HG02763 (cell line): ENCODE results near the gene STK24.
A peak's percentile ranks its signal among the peaks of the same experiment; 100 is the strongest.

Experiments used
- ATAC-seq: cut with Tn5 transposase; IDR thresholded peaks from one replicate; pipeline ENCODE4 v1.9.1; 2021; ENCODE audit warnings: mild to moderate bottlenecking, moderate library complexity; ENCODE audit not compliant: unreplicated experiment

Gene STK24

DNA sequence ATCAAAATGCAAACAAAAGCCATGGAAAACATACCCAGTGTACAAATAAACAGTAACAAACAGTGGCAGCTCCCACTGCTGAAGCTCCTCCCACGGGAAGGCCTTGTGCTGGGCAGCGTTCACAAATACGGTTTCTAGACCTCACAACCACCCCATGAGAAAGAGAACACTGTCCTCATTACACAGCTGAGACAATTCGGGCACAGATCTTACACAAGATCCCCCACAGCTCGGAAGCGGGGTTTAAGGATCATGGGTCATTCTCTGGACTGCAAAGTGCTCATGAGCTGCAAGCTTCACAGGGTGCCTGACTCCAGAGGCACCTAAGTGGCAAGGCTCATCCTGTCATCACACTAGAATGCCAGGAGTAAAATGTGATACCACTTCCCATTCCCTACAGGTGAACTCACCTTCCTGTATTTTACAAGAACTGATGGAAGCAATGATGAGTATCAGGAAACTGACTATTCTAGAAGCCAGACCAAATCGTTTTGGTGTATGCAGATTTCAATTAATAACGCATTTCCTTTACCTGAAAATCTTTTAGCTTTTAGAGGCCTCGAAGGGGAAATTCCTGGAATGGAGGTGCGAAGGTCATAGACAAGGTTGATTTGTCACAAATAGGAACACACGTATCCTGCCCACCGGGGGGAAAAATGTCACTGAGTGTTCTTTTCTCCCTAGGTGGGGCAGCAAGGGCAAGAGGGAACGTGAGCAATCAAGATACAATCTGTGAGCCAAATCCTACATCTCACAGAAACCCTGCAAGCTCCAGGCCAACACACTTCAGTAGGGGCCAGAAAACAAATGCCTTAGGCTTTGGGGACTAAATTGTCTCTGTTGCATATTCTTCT, 41.2 kb downstream of the STK24 start:
- ATAC-seq, result no peak

DNA sequence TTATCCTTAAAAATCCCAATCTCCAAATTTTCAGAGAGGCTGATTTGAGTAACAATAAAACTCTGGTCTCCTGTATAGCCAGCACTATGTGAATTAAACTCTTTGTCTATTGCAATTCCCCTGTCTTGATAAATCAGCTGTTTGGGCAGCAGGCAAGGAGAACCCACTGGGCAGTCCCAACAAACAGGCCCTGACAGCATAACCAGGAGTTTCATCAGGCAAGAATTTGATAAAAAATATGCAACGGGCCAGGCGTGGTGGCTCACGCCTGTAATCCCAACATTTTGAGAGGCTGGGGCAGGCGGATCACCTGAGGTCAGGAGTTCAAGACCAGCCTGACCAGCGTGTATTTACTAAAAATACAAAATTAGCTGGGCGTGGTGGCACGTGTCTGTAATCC, 42.1 kb downstream of the STK24 start:
- no peak for ATAC-seq

DNA sequence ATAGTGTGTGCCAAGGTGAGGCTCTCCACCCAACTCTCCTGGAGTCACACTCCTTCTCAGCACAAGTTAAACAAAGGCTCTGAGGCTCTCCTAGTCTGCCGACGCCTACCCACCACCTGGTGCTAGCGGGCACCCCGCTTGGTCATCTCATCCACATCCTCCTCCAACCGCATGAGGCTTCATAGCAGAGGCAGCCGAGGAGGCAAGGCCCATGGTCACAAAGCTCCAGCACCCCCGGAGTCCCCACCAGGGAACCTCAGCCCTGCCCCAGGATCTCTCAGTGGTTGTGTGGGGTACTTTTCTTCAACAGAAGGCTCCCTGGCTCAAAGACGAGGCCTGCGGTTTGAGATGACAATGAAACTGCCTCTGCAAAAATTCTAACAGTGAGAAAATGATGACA, 43.0 kb downstream of the STK24 start:
- no peak for ATAC-seq

DNA sequence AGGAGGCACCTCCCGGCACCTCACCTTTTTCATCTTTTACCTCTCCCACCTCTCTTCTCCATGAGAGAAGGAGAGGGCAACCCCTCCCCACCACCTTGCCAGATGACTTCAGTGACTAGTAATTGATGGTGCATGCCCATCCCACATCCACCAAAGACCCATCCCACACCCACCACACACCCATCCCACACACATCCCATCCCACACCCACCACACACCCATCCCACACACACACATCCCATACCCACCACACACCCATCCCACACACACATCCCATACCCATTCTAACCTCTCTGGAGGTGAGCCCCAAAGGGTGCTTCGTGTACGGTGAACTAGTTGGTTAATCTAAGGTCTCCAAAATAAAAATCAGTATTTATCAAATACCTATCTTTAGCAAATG, 44.7 kb downstream of the STK24 start:
- ATAC-seq, result no peak

DNA sequence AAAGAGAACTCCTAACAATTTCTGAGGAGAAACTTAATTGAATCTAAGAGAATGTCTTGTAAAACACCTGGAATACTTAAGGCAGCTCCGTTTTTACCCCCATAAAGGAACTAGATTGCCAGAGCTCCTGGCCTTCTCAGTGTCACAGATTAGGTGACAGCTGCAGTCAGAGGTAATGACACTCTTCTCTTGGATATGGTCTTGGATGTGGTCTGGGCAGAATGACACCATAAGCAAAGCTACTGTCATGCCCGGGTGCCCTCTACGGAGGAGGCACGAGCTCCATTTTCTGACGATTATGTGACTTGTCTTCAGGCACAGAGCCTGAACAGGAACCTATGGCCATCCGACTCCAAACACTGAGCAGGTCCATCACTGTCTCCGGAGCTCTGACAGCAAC, 46.7 kb downstream of the STK24 start:
- no peak for ATAC-seq

DNA sequence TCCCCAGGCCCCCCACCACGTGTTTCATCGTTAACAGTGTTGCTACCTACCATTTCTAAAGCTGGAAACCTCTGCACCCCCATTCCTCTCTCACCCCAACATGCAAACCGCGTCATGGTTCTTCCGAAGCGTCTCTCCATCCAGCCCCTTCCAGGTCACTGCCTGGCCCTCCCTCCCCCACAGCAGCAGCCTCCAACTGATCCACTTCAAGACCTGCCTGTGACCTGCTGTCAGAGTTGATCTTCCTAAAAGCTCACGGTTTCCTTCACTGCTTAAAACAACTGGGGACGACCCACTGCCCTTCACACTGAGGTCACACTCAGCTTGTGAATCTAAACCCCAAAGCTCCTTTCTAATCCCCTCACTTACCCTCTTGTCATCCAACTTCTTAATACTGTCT, 47.7 kb downstream of the STK24 start:
- ATAC-seq, result no peak

DNA sequence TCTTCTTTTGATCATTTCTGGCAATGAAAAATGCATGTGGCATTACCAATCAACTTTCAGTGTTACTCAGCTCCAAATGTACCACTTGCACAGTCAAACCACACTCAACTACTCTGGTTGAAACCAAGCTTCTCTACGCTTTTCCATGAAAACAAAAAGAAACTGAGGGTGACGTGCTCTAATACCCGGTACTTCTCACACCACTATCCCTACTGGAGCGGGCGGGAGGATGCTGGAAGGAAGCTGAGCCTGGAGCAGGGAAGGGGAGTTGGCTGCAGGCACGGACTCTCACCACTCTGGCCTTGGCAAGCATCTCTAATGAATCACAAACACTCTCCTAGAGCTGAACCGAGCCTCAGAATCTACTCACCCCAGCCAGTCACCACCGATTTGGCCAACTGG, 48.2 kb downstream of the STK24 start:
- ATAC-seq, result no peak

DNA sequence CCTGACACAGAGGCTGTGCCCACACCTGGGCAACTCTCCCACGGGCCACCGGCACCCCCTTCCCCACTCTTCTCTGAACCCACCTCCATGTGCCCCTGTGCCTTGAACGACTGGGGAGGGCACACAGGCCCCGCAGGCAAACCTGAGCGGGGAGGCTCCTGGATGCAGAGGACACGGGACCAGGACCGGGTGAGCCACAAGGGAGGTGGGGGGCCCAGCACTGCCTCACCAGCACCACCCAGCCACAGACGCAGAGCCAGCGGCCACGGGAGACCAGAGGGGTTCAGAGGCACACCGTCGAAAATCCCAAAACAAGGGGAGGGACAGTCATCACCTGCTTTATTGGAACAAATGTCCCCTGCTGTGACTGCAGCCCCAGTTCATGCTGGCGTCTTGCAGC, 49.4 kb downstream of the STK24 start:
- no peak for ATAC-seq

DNA sequence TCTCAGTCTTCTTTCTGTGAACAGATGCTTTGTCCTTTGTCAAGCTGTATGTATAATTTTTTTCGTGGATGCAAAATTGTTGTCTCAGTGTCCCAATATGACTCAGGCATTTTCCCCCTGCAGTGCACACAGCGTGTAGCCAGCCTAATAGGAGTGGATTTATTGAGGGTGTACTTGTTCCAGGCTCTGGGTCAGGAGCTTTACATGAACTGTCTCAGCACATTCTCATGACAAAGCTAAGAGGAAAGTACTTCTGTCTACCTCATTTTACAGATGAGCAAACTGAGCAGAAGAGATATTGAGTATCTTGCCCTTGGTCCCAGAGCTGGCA, 50.8 kb downstream of the STK24 start:
- ATAC-seq, result no peak

DNA sequence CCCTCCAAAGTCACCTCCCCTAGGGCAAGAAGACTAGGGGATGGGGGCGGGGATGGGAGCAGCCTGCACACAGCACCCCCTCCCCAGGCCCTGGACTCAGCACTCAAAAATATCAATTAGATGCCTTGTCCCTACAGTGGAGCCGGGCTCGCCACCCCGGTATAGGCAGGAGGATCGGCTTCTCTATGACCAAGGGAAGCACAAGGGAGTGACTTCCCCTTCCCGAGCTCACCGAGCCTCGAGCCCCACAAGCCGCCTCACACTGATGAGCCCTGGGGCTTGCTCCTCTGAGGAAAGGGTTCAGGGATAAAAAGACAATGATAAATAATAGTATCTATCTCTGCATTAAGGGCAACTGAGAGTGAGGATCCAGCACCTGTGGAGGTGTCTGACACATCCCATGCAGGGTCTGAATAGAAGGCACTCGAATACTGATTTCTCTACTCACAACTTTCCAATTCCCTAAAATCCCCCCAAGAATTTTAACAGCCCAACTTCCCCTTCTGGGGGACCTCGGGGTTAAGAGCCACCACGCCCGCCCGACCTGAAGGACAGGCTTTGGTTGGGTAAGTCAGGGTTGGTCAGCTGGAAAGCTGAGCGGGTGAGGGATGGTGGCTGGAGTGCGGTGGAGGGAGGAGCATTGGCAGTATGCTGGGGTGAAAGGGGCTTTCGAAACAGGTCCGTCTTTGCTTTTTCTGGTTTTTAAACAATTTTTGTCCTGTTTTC, 51.3 kb downstream of the STK24 start:
- ATAC-seq, result no peak

DNA sequence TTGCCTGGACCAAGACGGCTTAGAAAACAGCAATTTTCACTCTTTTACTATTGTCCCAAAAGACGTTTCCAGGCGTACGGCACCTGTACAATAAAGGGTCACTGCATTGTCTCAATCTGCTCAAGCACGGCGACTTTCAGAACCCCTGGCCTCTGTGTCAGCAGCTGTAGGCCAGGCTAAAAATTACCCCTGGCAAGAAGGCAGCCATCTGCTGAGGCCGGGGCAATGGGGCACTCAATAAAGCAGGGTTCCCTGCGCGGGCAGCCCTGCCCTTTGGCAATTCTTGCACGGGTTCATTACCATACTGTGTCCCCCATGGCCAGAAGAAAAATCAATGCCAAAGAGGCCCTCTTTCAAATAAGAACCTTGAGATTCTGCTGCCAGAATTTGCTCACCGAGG, 52.1 kb downstream of the STK24 start:
- no peak for ATAC-seq

DNA sequence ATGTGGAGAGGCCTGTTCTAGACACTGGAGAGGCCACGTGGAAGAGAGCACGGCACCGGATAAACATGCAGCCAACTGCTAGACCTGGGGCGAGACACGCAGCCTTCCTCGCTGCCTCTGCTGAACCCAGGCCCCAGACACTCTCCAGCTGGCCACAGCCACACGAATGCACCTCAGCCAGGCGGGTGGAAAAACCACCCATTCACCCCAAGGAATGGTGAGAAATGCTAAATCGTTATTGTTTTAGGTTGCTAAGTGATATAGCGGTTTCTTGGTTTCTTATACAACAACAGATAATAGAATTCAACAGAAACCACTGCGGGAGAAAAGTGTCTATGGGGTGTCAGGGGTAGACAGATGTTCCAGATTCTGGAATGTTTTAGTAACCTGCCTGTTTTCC, 52.5 kb downstream of the STK24 start:
- ATAC-seq, result no peak

DNA sequence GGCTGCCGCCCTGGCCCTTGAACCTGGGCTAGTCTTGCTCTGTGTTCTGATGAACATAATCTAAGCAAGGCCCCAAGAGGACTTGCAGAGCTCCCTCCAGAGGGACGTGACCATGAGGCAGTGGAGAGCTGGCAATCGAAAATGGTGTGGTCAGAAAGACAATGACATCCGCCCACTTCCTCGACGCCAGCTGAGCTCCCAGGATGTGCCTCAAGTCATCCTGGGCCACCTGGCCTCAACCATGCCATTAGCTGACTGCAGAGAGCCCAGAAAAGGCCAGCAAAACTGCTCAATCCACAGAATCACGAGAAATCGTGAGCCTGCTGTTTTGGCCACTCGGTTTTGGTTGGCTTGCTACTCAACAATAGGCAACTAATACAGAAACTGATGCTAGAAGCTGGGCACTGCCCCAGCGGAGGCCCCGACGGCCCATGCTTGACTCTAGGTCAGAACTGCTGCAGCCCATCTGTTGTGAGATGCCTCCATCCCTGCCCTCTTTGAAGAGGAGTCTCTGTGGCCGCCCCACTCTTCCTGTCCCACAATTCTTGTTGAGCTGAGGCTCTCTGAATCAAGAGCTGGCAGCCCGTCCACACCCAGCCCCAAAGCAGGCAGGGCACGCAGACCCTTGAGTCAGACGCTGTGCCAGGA, 53.3 kb downstream of the STK24 start:
- peak; percentile 64 for ATAC-seq

DNA sequence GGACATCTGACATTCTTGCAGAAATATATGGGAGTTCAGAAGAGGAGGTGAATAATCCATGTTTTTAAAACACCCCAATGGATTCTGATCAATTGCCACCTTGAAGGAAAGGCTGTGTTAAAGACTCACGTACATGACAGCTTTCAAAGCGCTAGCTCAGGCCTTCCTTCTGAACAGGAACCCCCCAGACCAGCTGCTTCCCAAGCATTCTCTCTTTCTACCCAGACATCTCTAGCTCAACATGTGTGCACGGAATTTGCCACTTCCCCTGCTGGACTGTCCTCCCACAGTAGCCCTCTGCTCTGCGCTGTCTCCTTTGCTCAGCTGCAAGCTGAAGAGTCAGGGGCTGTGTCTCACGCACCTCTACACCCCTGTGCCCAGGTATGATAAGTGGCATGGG, 54.5 kb downstream of the STK24 start:
- ATAC-seq, result no peak

DNA sequence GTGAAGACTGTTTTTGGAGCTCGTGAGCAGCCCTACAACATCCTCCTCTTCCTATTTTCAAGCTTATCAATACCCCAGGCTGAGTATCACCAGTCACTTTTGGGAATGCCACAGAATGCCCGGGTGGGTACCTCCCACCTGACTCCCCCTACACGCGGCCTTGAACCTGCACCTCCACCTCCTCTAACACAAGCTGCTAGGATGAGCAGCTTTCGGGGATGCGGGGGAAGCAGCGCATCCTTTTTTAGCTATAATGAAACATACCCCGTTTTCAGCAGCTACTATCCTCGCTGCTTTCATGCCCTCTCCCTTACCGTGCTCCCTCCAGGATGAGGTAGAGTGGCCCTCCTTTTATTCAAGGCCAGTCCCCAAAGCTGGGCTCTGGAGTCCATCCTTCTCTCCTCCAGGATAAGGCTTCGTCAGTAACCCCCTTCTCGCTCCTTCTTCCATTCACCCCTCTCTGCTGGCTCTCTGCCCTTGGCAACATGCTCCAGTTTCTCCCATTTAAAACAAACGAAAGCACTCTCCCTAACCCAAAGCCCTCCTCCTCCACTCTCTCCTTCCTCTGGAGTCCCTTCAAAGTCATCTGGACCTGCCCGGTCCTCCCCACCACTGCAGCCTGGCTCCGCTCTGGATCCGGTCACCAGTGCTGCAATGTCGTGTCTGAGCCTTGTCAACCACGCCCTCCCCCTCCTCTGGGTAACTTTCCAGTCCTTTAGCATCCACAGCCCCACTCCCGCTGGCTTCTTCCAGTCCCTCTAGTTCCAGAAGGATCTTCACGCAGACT, 55.3 kb downstream of the STK24 start:
- ATAC-seq, result no peak

DNA sequence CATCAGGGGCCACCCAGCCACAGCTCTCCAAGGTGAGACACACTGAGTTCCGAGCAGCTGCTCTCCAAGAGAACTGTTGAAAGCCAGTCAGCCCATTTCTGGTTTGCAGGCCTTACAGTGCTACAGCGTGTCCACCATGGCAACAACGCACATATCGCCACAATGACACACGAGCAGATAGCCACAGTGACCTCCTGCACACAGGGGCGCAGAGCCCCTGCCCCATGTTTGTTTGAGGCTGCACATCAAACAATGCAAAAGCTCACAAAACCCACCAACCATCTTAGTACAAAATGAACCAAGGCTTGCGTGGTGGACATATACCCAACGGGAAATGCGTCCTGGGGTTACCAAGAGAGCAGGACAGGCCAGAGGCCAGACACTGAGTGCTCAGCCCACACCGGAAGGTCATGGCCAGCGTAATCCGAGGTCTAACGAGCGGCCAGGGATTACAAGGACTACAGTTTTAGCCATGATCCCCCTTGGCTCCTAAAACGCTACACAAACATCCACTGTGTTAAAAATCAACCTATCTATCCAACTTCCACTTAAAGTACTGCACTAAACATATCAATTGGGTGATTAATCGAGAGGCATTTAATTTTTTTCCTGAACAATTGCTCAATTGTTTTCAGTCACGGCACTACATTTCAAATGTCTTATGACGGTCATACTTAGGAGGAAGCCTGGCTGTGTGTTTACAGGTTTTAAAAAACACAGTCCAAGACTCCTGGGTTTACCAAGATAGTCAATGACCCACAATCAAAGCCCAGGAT, 56.0 kb downstream of the STK24 start:
- no peak for ATAC-seq

DNA sequence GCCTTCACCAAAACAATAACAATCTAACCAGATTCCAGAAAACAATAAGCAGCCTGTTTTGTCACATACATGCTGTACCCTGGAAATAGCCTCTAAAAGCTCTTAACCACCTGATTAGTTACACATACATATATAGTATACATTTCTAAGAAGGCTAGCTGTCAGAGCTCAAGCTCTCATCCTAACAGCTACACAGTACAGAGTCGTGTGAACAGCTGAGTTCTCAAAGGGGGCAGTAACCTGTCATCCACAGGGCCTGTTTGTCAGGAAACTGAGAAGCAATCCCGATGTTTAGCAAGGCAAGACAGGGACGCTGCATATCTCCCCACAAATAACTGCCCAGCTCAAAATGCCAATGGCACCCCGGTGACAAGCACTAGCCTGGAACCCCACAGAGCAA, 56.9 kb downstream of the STK24 start:
- no peak for ATAC-seq

DNA sequence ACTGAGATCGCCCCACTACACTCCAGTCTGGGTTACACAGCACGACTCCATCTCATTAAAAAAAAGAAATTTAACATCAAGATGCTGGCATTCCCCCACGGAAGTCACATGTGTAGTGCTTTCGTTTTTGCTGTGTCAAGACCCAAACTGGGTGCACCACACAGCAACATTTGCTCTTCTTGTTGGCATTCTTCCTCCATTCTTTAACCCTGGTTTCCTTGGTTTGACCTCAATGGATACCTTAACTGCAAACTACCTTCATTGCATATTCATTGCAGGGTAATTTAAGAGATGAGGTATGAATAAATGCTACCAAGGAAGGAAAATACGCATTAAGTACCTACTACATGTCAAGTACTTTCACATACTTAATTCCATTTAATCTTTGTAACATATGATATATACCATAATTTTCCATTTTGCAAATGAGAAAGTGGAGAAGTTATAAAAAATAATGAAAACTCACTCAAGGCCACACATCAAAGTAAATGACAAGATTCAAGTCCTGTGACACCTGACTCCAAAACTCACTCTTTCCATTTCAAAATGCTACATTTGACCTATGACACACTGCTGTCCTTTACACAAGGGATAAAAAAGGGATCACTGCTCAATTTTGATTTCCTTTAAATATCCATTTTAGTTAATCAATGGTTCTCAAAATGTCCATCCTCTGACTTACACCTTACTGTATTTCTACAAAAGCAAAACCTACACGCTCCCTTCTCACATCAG, 59.2 kb downstream of the STK24 start:
- ATAC-seq, result no peak

DNA sequence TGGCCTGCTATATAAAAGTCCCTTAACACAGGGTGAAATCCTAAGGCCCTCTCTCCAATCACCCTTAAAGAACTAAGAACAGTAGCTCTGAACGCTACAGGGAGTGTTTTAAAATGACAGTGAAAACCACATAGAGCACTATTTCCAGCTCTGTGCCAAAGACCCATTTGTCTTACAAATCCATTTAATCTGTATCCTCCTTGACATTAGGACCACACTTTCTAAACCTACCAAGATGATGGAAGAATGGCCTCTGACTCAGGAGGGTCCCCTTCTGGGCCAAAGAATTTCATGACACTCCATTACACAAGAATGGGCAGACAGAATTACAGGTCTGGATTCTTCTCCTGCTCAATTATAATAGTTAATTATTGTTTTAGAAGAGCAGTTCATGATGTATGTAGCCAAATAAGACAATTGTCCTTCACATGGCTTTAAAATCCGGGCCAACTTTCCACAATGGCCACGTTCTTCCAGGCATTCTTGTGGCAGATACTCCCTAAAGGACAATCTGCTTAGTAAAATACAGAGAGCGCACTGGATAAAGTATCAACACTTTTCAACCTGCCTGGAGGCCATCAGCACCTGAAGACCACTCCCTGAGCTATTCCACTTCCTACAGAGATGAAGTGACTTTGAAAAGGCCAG, 61.0 kb downstream of the STK24 start:
- ATAC-seq, result no peak
